Esophagus muscularis mucosa (tissue), 4 donors: ENCODE measurements around the gene DIRAS1. TPM values are rescaled to one million over a fixed set of nuclear protein-coding genes. Genes with fewer than 3 reads are reported as not detected.
A peak's percentile ranks its signal among the peaks of the same experiment; 100 is the strongest.

Source experiments
- DNase-seq: peaks from one replicate; pipeline ENCODE4 v3.0.0-alpha.2; 2017; ENCODE audit errors: extremely low spot score
- H3K27ac ChIP-seq, 4 donors: fragments of 200-600 bp; sonication (generic); replicated peaks in 1 of 4; 1 replicate in 3 of 4; 2 replicates in 1 of 4; pipeline ENCODE4 v1.5.1; 2016 to 2019; ENCODE audit warnings: mild to moderate bottlenecking in 1 of 4
- H3K27me3 ChIP-seq, 4 donors: fragments of 200-600 bp; sonication (generic); one replicate each; pipeline versions ENCODE4 v1.5.1 to v1.6.0; 2016 to 2019
- H3K36me3 ChIP-seq, 4 donors: fragments of 200-600 bp; sonication (generic); one replicate each; pipeline ENCODE4 v1.5.1; 2016 to 2019
- H3K4me1 ChIP-seq, 4 donors: fragments of 200-600 bp; sonication (generic); one replicate each; pipeline ENCODE4 v1.5.1; 2016 to 2019
- H3K4me3 ChIP-seq, 4 donors: fragments of 200-600 bp; sonication (generic); 1 replicate in 2 of 4; 2 replicates in 2 of 4; pipeline ENCODE4 v1.5.1; 2016 to 2019; ENCODE audit warnings: mild to moderate bottlenecking in 4 of 4, moderate library complexity in 1 of 4
- H3K9me3 ChIP-seq, 4 donors: fragments of 200-600 bp; sonication (generic); 1 replicate in 3 of 4; 2 replicates in 1 of 4; pipeline ENCODE4 v1.5.1; 2016 to 2019
- EP300 ChIP-seq: sonication (generic); formaldehyde crosslinking; IDR thresholded peaks from one replicate; pipeline ENCODE4 v1.6.1; 2017; ENCODE audit warnings: antibody characterized with exemption
- POLR2A ChIP-seq: fragments of 450-650 bp; IDR thresholded peaks from one replicate; pipeline ENCODE4 v1.6.1; 2017; ENCODE audit warnings: antibody characterized with exemption, moderate library complexity, mild to moderate bottlenecking, low read depth
- POLR2AphosphoS5 ChIP-seq, 2 donors: sonication (generic); formaldehyde crosslinking; IDR thresholded peaks; one replicate each; pipeline ENCODE4 v1.6.1; 2017; ENCODE audit warnings: antibody characterized with exemption in 2 of 2
- WGBS: methylation state at CpG from one replicate; pipeline ENCODE4 v1.1.5; 2018; 5-methylcytosine and 5-hydroxymethylcytosine counted together
- intact Hi-C: fragments of 100-400 bp; cut with DNase I; formaldehyde crosslinking; loops from one replicate; pipeline ENCODE4 v1.15.1; 2023
- total RNA-seq, 4 donors: library from RNA; depleted of rRNA; stranded (reverse); fragments of >200 nt; gene quantifications; one replicate each; pipeline versions ENCODE4 v1.1.0 to v1.2.1, GENCODE V29; 2016
- TF ChIP-seq, protein P1 (sequence below), 3 experiments: fragments of 200-600 bp in 2 of 3; fragments of 450-650 bp in 1 of 3; sonication (generic) in 2 of 3; IDR thresholded peaks; one replicate each; pipeline ENCODE4 v1.5.1; 2017 to 2019; ENCODE audit warnings: antibody characterized with exemption in 3 of 3, mild to moderate bottlenecking in 2 of 3, moderate library complexity in 1 of 3

DIRAS1 gene
- total RNA-seq, 4 donors from 2014 or later, result 7.0 to 19.2 (median 14.3) TPM

DNA sequence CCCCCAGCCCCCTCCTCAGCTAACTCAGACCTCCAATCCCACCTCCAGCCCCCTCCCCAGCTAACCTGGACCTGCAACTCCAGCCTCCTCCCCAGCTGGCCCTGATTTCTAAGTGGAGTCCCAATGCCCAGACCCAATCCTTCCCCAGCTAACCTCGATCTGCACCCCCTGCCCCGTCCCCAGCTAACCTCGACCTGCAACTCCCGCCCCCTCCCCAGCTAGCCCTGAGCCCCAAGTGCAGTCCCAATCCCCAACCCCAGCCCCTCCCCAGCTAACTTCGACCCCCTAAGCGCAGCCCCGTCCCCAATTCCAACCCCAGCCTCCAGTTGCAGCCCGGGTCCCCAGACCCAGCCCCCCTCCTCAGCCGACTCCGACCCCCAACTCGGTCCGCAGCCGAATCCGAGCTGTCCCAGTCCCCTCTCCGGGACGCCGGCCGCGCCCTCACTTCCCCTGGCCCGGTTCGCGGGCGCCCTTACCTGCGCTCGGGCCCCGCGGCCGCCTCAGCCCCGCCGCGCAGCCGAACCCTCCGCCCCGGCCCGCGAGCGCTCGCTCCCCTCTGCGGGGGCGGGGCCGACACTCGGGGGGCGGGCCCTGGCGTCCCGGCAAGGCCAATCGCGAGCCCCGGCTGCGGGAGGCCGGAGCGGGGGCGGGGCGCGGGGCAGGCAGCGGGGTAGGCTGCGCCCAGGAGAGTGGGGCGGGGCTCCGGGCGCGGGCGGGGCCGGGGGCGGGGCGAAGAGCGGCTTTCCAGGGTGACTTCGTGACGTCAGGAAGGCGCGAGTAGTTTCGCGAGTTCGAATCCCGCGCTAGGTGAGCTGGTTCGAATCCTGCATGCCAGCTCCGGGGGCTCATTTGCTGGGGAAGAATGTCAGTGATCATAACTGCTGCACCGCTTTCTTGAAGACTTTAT lies 18.7 kb downstream of the DIRAS1 start, which contains the start of gene GNG7:
Gene GNG7, minus strand, starts transcription at position 525 of the 907 bp plus-strand sequence. CDS start 182,006 bp downstream, outside the sequence.
- no peaks in the 10 kb centered on the region for H3K36me3 ChIP-seq
- 5% methylated on average over 10 of the region's 77 CpGs for WGBS
- DNase-seq, result peak; percentile 97
- H3K9me3 ChIP-seq, result no peaks in the 10 kb centered on the region
- H3K4me3 ChIP-seq, result peak within 1 kb of the TSS; percentile 71 to 73 (median 72)
- peaks cover 13 to 31% (median 22%) of the 10 kb centered on the region in 4 donors for H3K4me1 ChIP-seq
- peak; percentile 30 to 65 for TF ChIP-seq POLR2AphosphoS5 (IDR thresholded peaks at IDR 0.05)
- TF ChIP-seq, protein P1, sequence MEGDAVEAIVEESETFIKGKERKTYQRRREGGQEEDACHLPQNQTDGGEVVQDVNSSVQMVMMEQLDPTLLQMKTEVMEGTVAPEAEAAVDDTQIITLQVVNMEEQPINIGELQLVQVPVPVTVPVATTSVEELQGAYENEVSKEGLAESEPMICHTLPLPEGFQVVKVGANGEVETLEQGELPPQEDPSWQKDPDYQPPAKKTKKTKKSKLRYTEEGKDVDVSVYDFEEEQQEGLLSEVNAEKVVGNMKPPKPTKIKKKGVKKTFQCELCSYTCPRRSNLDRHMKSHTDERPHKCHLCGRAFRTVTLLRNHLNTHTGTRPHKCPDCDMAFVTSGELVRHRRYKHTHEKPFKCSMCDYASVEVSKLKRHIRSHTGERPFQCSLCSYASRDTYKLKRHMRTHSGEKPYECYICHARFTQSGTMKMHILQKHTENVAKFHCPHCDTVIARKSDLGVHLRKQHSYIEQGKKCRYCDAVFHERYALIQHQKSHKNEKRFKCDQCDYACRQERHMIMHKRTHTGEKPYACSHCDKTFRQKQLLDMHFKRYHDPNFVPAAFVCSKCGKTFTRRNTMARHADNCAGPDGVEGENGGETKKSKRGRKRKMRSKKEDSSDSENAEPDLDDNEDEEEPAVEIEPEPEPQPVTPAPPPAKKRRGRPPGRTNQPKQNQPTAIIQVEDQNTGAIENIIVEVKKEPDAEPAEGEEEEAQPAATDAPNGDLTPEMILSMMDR (IDR thresholded peaks at IDR 0.05), result no peak
- H3K27me3 ChIP-seq, result no peaks in the 10 kb centered on the region
- H3K27ac ChIP-seq, result peak within 1 kb of the TSS; percentile 69 to 78 (median 76)
- intact Hi-C loops, result no loop called here

DNA sequence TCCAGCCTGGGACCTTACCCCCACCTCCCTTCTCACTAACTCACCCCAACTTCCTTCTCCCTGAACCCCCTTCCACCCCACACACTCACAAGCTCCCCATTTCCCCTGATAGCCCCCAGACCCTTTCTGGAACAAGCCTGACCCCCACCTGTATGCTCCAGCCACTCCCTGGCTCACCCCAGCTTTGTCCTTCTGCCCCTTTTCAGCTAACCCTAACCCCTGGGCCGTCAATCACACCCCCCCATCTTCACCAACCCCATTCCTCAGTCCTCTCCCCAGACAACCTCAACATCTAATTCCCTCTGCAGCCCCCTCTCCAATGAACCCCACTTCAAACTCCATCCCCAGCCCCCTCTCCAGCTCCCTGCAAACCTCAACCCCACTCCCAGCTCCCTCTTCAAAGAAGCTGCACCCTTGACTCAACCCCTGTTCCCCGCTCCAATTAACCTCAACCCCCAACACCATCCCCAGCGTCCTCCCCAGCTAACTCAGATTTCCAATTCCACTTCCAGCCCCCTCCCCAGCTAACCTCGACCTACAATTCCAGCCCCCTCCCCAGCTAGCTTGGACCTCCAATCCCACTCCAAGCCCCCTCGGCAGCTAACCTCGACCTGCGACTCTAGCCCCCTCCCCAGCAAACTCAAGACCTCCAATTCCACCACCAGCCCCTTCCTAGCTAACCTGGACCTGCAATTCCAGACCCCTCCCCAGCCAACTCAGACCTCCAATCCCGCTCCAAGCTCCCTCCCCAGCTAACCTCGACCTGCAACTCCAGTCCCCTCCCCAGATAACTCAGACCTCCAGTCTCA lies 19.6 kb downstream of the DIRAS1 start:
- peak overlapping the region; percentile 69 to 78 (median 76) for H3K27ac ChIP-seq
- TF ChIP-seq POLR2A (no peak), EP300 (no peak), POLR2AphosphoS5 (IDR thresholded peaks at IDR 0.05) (no peak)
- TF ChIP-seq, protein P1 (IDR thresholded peaks at IDR 0.05), result no peak
- no peak for DNase-seq
- intact Hi-C loops, result no loop called here
- H3K4me1 ChIP-seq, result peaks cover 13 to 31% (median 22%) of the 10 kb centered on the region in 4 donors
- no peaks in the 10 kb centered on the region for H3K36me3 ChIP-seq
- 13% methylated on average over 9 of the region's 9 CpGs for WGBS
- H3K27me3 ChIP-seq, result no peaks in the 10 kb centered on the region
- H3K4me3 ChIP-seq, result peak overlapping the region; percentile 71 to 73 (median 72)
- H3K9me3 ChIP-seq, result no peaks in the 10 kb centered on the region

DNA sequence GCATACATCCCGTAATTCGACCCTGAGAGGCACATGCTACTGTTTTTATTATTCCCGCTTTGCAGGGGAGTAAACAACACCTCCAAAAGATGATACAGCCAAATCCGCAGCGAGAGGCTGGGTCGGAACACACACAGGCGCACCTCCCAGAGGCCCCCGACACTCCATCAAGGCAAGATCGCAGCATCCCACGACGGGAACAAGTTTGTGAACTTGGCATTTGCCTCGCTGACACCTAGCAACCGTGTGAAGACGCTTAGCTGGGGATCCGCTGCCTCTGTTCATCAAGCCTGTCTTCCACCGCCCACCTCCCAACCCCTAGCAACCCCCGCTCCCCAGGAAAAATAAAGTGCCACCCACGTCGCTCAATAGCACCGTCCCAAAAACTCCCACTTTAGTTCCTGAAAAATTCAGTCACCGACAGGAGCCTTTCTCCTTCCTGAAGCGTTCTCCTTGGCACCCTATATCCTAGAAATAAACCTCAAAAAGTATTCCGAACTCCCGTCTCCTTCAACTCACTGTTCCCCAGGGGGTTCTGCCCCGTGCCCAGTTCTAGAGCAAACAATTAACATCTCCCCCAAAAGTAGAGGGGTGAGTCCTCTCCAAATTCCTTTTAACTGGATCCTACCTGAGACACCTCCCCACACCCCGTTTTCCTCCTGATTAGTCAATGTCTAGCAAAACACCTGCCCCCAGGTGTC lies 20.4 kb downstream of the DIRAS1 start:
- H3K36me3 ChIP-seq, result no peaks in the 10 kb centered on the region
- peaks cover 15 to 34% (median 28%) of the 10 kb centered on the region in 4 donors for H3K4me1 ChIP-seq
- intact Hi-C loops, result no loop called here
- WGBS, result 48% methylated on average over 26 of the region's 26 CpGs
- TF ChIP-seq POLR2AphosphoS5 (IDR thresholded peaks at IDR 0.05) (no peak), EP300 (no peak), POLR2A (no peak)
- TF ChIP-seq, protein P1 (IDR thresholded peaks at IDR 0.05), result no peak
- DNase-seq, result no peak
- H3K4me3 ChIP-seq, result no peak overlapping the region
- H3K9me3 ChIP-seq, result no peaks in the 10 kb centered on the region
- no peaks in the 10 kb centered on the region for H3K27me3 ChIP-seq
- no peak overlapping the region for H3K27ac ChIP-seq

DNA sequence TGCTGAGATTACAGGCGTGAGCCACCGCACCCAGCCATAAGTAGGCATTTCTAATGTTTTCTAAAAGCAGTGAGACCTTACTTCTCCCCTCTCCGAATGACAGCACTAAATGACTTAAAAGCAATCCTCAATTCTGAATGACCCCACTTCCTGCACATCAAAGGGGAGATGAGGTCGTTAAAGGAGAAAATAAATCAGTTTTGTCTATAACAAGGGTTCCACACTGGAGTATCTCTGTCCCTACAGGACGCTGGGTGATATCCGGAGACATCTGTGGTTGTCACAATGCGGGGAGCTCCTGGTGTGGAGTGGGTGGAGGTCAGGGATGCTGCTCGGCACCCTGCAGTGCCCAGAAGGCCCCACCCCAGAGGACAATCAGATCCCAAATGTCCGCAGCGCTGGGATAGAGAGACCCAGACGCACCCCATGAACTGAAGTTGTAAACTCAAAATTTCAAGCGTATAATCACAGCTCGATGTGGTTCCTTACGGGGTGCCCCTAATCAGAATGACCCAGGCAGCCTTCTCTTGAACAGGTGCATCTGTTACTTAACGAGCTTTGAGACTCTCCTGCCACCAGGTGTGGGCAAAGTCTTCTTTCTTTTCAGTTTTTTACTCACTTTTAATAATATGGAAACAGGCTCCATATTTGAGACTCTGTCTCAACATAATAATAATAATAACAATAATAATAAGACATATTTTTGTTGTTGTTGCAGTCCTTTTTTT lies 21.6 kb downstream of the DIRAS1 start:
- no peak overlapping the region for H3K4me3 ChIP-seq
- no peaks in the 10 kb centered on the region for H3K27me3 ChIP-seq
- 91% methylated on average over 13 of the region's 15 CpGs for WGBS
- no peak for TF ChIP-seq POLR2A
- TF ChIP-seq POLR2AphosphoS5 (IDR thresholded peaks at IDR 0.05), result no peak
- TF ChIP-seq, protein P1 (IDR thresholded peaks at IDR 0.05), result no peak
- TF ChIP-seq EP300, result no peak
- H3K9me3 ChIP-seq, result no peaks in the 10 kb centered on the region
- no peaks in the 10 kb centered on the region for H3K36me3 ChIP-seq
- H3K27ac ChIP-seq, result no peak overlapping the region
- no peak for DNase-seq
- intact Hi-C loops, result no loop called here
- peaks cover 27 to 46% (median 40%) of the 10 kb centered on the region in 4 donors for H3K4me1 ChIP-seq
